H1 (cell line): ENCODE measurements around the gene KCNMB4. TPM values are rescaled to one million over a fixed set of nuclear protein-coding genes. Genes with fewer than 3 reads are reported as not detected.

Experiments
- CTCF ChIA-PET: fragments of 300-600 bp; sonication (Branson Sonifier 250); formaldehyde crosslinking; loops from one replicate; lab custom pipeline; 2021; ENCODE audit not compliant: partially characterized antibody; lab: Charles Lee
- POLR2A ChIA-PET: fragments of 300-600 bp; sonication (Branson Sonifier 250); formaldehyde crosslinking; loops from one replicate; lab custom pipeline; 2021; ENCODE audit warnings: inconsistent platforms; ENCODE audit not compliant: partially characterized antibody; lab: Charles Lee
- DNase-seq, 2 experiments: peaks; one replicate each; pipeline versions ENCODE4 v3.0.0 to v3.0.0-alpha.2; 2010 to 2022; ENCODE audit warnings: low spot score in 2 of 2, low read depth in 1 of 2, mixed read lengths in 1 of 2
- FAIRE-seq: peaks from 2 replicates; lab custom pipeline; 2011; peaks lifted over from hg19 to GRCh38; lab: Jason Lieb, UNC
- H2AFZ ChIP-seq: 2 replicates; pipeline ENCODE4 v1.8.1; 2012; ENCODE audit warnings: low read length, inconsistent platforms
- H2AK5ac ChIP-seq: 2 replicates; pipeline ENCODE4 v1.6.1; 2013; ENCODE audit warnings: low read depth, low read length
- H2BK120ac ChIP-seq: replicated peaks from 2 replicates; pipeline ENCODE3; 2013; ENCODE audit warnings: low read depth, low read length, inconsistent platforms
- H2BK12ac ChIP-seq: 2 replicates; pipeline ENCODE4 v1.6.1; 2013; ENCODE audit warnings: low read depth, low read length
- H2BK15ac ChIP-seq: 2 replicates; pipeline ENCODE4 v1.6.1; 2013; ENCODE audit warnings: low read length
- H2BK20ac ChIP-seq: 2 replicates; pipeline ENCODE4 v1.6.1; 2013; ENCODE audit warnings: low read length
- H2BK5ac ChIP-seq: 2 replicates; pipeline ENCODE4 v1.6.1; 2013; ENCODE audit warnings: low read depth, low read length
- H3K14ac ChIP-seq: 2 replicates; pipeline ENCODE4 v1.6.1; 2013; ENCODE audit warnings: inconsistent platforms; ENCODE audit not compliant: insufficient read length
- H3K18ac ChIP-seq: 2 replicates; pipeline ENCODE4 v1.6.1; 2013; ENCODE audit warnings: low read length; ENCODE audit errors: extremely low read depth
- H3K23ac ChIP-seq: 2 replicates; pipeline ENCODE4 v1.6.1; 2013; ENCODE audit warnings: inconsistent platforms; ENCODE audit not compliant: insufficient read length
- H3K23me2 ChIP-seq: 2 replicates; pipeline ENCODE4 v1.6.1; 2013; ENCODE audit warnings: low read depth, low read length
- H3K27ac ChIP-seq: 2 replicates; pipeline ENCODE4 v1.6.1; 2011; ENCODE audit warnings: low read depth, low read length, inconsistent platforms
- H3K27me3 ChIP-seq, 4 experiments: replicated peaks in 1 of 4; 1 replicate in 1 of 4; 2 replicates in 3 of 4; pipeline versions ENCODE4 v1.6.1 to v1.8.1; 2011 to 2013; ENCODE audit warnings: low read length in 3 of 4, mild to moderate bottlenecking in 3 of 4, inconsistent platforms in 2 of 4, mixed read lengths in 2 of 4, moderate library complexity in 1 of 4; ENCODE audit not compliant: control insufficient read depth in 3 of 4, insufficient read depth in 3 of 4; ENCODE audit errors: extremely low read depth in 1 of 4
- H3K36me3 ChIP-seq, 4 experiments: 2 replicates each; pipeline versions ENCODE4 v1.6.1 to v1.8.1; 2011 to 2013; ENCODE audit warnings: mild to moderate bottlenecking in 4 of 4, low read length in 3 of 4, moderate library complexity in 2 of 4, control low read depth in 1 of 4, inconsistent platforms in 1 of 4; ENCODE audit not compliant: insufficient read depth in 4 of 4, control insufficient read depth in 2 of 4
- H3K4ac ChIP-seq: replicated peaks from 2 replicates; pipeline ENCODE3; 2013; ENCODE audit warnings: low read length, low read depth, mixed read lengths, inconsistent platforms; ENCODE audit not compliant: insufficient read length
- H3K4me1 ChIP-seq, 4 experiments: replicated peaks in 1 of 4; 1 replicate in 1 of 4; 2 replicates in 3 of 4; pipeline versions ENCODE4 v1.6.1 to v1.8.1; 2011 to 2013; ENCODE audit warnings: low read length in 3 of 4, inconsistent platforms in 2 of 4, mixed read lengths in 1 of 4; ENCODE audit not compliant: insufficient read depth in 4 of 4, control insufficient read depth in 3 of 4
- H3K4me2 ChIP-seq, 2 experiments: 2 replicates each; pipeline versions ENCODE4 v1.6.1 to v1.8.1; 2011 to 2013; ENCODE audit warnings: low read depth in 2 of 2, low read length in 2 of 2, control low read depth in 1 of 2, inconsistent platforms in 1 of 2, mild to moderate bottlenecking in 1 of 2; ENCODE audit not compliant: insufficient read depth in 1 of 2
- H3K4me3 ChIP-seq, 4 experiments: fragments of 200-600, 300-600 bp in 1 of 4; sonication (generic), shearing (Covaris generic), sonication (Bioruptor Twin) in 1 of 4; 2 replicates each; pipeline versions ENCODE4 v1.5.1 to v1.8.1; 2011 to 2016; ENCODE audit warnings: low read length in 4 of 4, low read depth in 3 of 4, control low read depth in 2 of 4, inconsistent platforms in 2 of 4, mild to moderate bottlenecking in 2 of 4, mixed read lengths in 1 of 4, moderate library complexity in 1 of 4; ENCODE audit not compliant: insufficient read depth in 2 of 4; ENCODE audit errors: extremely low read depth in 1 of 4
- H3K56ac ChIP-seq: replicated peaks from 2 replicates; pipeline ENCODE3; 2013; ENCODE audit warnings: low read depth, mild to moderate bottlenecking, mixed read lengths, low read length, inconsistent platforms; ENCODE audit not compliant: insufficient read length
- H3K79me1 ChIP-seq: 2 replicates; pipeline ENCODE4 v1.6.1; 2013; ENCODE audit warnings: low read depth, low read length, control low read depth
- H3K79me2 ChIP-seq, 2 experiments: 2 replicates each; pipeline versions ENCODE4 v1.6.1 to v1.8.1; 2012 to 2013; ENCODE audit warnings: low read length in 2 of 2, mild to moderate bottlenecking in 2 of 2, inconsistent platforms in 1 of 2; ENCODE audit not compliant: insufficient read depth in 2 of 2, control insufficient read depth in 1 of 2
- H3K9ac ChIP-seq, 4 experiments: replicated peaks in 1 of 4; 1 replicate in 1 of 4; 2 replicates in 3 of 4; pipeline versions ENCODE4 v1.6.1 to v1.8.1; 2011 to 2013; ENCODE audit warnings: low read depth in 3 of 4, low read length in 3 of 4, control low read depth in 2 of 4, mild to moderate bottlenecking in 2 of 4, moderate library complexity in 2 of 4, inconsistent platforms in 1 of 4; ENCODE audit errors: extremely low read depth in 1 of 4
- H3K9me3 ChIP-seq, 2 experiments: 2 replicates each; pipeline versions ENCODE4 v1.6.1 to v1.8.1; 2012 to 2013; ENCODE audit warnings: mild to moderate bottlenecking in 2 of 2, moderate library complexity in 2 of 2, control low read depth in 1 of 2, inconsistent platforms in 1 of 2, low read depth in 1 of 2, low read length in 1 of 2, mixed read lengths in 1 of 2; ENCODE audit not compliant: insufficient read depth in 2 of 2
- H4K20me1 ChIP-seq, 2 experiments: replicated peaks in 1 of 2; 2 replicates each; pipeline versions ENCODE3 to v1.8.1; 2011 to 2013; ENCODE audit warnings: inconsistent platforms in 2 of 2, low read length in 2 of 2, mild to moderate bottlenecking in 1 of 2; ENCODE audit not compliant: insufficient read depth in 2 of 2, control insufficient read depth in 1 of 2
- H4K5ac ChIP-seq: 2 replicates; pipeline ENCODE4 v1.6.1; 2013; ENCODE audit warnings: low read length, low read depth, mixed read lengths, inconsistent platforms; ENCODE audit not compliant: insufficient read length
- H4K8ac ChIP-seq: 2 replicates; pipeline ENCODE4 v1.8.0; 2013; ENCODE audit warnings: mild to moderate bottlenecking, moderate library complexity, low read length, inconsistent platforms; ENCODE audit not compliant: insufficient read depth; ENCODE audit errors: extremely low read depth
- H4K91ac ChIP-seq: replicated peaks from 2 replicates; pipeline ENCODE3; 2013; ENCODE audit warnings: low read length, mixed read lengths, inconsistent platforms; ENCODE audit not compliant: insufficient read length
- BCL11A ChIP-seq, 2 experiments: IDR thresholded peaks; one replicate each; pipeline ENCODE4 v1.6.1; 2011; ENCODE audit warnings: low read depth in 2 of 2, low read length in 2 of 2, mild to moderate bottlenecking in 2 of 2
- CBX5 ChIP-seq: fragments of 300-800, 300-1000 bp; sonication (generic); IDR thresholded peaks from 2 replicates; pipeline ENCODE4 v1.7.1; 2016; ENCODE audit warnings: antibody characterized with exemption, low read length, low read depth
- CTCF ChIP-seq, 3 experiments: IDR thresholded peaks; 1 replicate in 2 of 3; 2 replicates in 1 of 3; pipeline versions ENCODE4 v1.5.1 to v1.6.1; 2011; ENCODE audit warnings: low read length in 3 of 3, mild to moderate bottlenecking in 3 of 3, inconsistent platforms in 2 of 3, low read depth in 1 of 3, moderate library complexity in 1 of 3; ENCODE audit not compliant: insufficient read depth in 1 of 3; ENCODE audit errors: control extremely low read depth in 1 of 3
- HDAC6 ChIP-seq: IDR thresholded peaks from one replicate; pipeline ENCODE4 v1.7.1; 2012; ENCODE audit warnings: low read depth, mild to moderate bottlenecking, inconsistent platforms, low read length, moderate library complexity
- MAFK ChIP-seq: IDR thresholded peaks from 2 replicates; pipeline ENCODE4 v1.6.1; 2012; ENCODE audit warnings: low read depth, mild to moderate bottlenecking, improper control_type of control experiment, low read length
- POLR2AphosphoS5 ChIP-seq: IDR thresholded peaks from 2 replicates; pipeline ENCODE4 v1.6.1; 2011; ENCODE audit warnings: low read depth, low read length
- SIX5 ChIP-seq: IDR thresholded peaks from 2 replicates; pipeline ENCODE4 v1.6.1; 2011; ENCODE audit warnings: mild to moderate bottlenecking, low read depth, low read length
- TBP ChIP-seq: IDR thresholded peaks from 2 replicates; pipeline ENCODE4 v1.6.1; 2011; ENCODE audit warnings: low read depth, low read length, improper control_type of control experiment
- TCF12 ChIP-seq: IDR thresholded peaks from 2 replicates; pipeline ENCODE4 v1.6.1; 2011; ENCODE audit warnings: low read depth, mild to moderate bottlenecking, low read length
- WGBS, 2 experiments: shearing (Covaris generic) in 1 of 2; methylation state at CpG; one replicate each; pipeline versions ENCODE4 v1.1.6 to v1.1.7; 2013 to 2015; ENCODE audit warnings: low lambda C conversion rate in 2 of 2, mixed read lengths in 2 of 2, inconsistent platforms in 1 of 2, low coverage in 1 of 2, missing lambda C conversion rate in 1 of 2; ENCODE audit not compliant: insufficient replicate concordance in 2 of 2, insufficient coverage in 1 of 2, insufficient read length in 1 of 2; ENCODE audit errors: extremely low coverage in 1 of 2, missing lambda C conversion rate in 1 of 2; 5-methylcytosine and 5-hydroxymethylcytosine counted together
- polyA plus RNA-seq, 7 experiments: library from polyadenylated mRNA; depleted of rRNA in 3 of 7; stranded (reverse) in 5 of 7; unstranded in 2 of 7; fragments of >200 nt in 5 of 7; fragments of 200-250 nt in 2 of 7; gene quantifications; 1 replicate in 5 of 7; 2 replicates in 1 of 7; 4 replicates in 1 of 7; pipeline versions ENCODE4 v1.2.1 to v1.2.3, GENCODE V29; 2011 to 2013; ENCODE audit warnings: missing spikeins in 2 of 7, mixed read lengths in 2 of 7
- total RNA-seq: library from RNA; stranded (reverse); fragmentation: NEBNext Ultra II Directional; extraction: Animal tissue kit (Norgen Biotek cat#: 25700); gene quantifications from 2 replicates; pipeline ENCODE4 v1.2.1, GENCODE V29; 2021

KCNMB4 gene
- total and polyA plus RNA-seq, 2 of the 8 experiments (the other 6 are each of a cell fraction or from before 2014, with no cell fraction given): 10.9 to 16.0 TPM

DNA sequence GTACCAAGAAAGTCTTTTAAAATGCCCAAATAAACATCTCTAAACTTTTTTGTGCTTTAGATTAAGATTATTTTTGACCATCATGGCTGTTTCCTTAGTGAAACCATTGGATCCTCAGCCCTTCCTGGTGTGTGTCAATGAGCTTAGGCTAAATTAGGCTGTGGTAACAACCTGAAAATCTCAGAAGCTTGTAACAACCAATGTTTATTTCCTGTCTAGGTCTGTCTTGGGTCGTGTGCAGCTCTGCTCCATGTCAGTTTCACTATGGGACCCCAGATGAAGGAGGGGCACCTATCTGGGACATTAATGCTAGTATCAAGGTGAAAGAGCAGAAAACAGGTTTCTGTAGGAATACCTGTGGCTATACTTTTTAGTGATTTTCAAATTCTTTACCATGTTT lies 49.9 kb downstream of the KCNMB4 start:
- DNase-seq (no peak), FAIRE-seq (no peak)
- H3K14ac ChIP-seq: no peak overlapping the region
- H2BK15ac ChIP-seq: no peak overlapping the region
- H4K8ac ChIP-seq: no peak overlapping the region
- no peak overlapping the region for H3K56ac ChIP-seq
- H2BK120ac ChIP-seq: no peak overlapping the region
- no peak overlapping the region for H3K23ac ChIP-seq
- H3K9me3 ChIP-seq: no peaks in the 10 kb centered on the region
- WGBS, 2 experiments: 75% methylated on average over 1 of the region's 1 CpG; no CpG with 5 or more reads in 1 of the 2 experiments
- H3K79me2 ChIP-seq: no peaks in the 10 kb centered on the region
- H2BK20ac ChIP-seq: no peak overlapping the region
- no peak overlapping the region for H3K4ac ChIP-seq
- CTCF ChIA-PET: interaction anchor here (0.5 to 1.3 kb wide), 3 partner anchors 15 to 280 kb away, joined by 3 read pairs; no protein-coding TSS in a partner anchor
- no peak overlapping the region for H3K27ac ChIP-seq
- peaks cover 0 to 1% (median 0%) of the 10 kb centered on the region in 4 experiments; a peak in 1 of 7 replicates for H3K27me3 ChIP-seq
- POLR2A ChIA-PET: no interaction called here
- no peak overlapping the region for H2AK5ac ChIP-seq
- H3K9ac ChIP-seq: no peak overlapping the region
- no peaks in the 10 kb centered on the region for H4K20me1 ChIP-seq
- no peak for TF ChIP-seq HDAC6
- no peak for TF ChIP-seq CTCF (IDR thresholded peaks at IDR 0.05; ENCODE audit: control extremely low read depth in 1 of 3, insufficient read depth in 1 of 3, low read depth in 1 of 3, low read length in 3 of 3)
- no peak for TF ChIP-seq MAFK
- no peak for TF ChIP-seq TBP
- no peak for TF ChIP-seq SIX5
- TF ChIP-seq POLR2AphosphoS5: no peak
- no peak for TF ChIP-seq BCL11A (IDR thresholded peaks at IDR 0.05; ENCODE audit: low read depth in 2 of 2, low read length in 2 of 2)
- TF ChIP-seq CBX5: no peak
- no peak for TF ChIP-seq TCF12
- H3K36me3 ChIP-seq: 0 out of 8 replicates have a peak, but pooled peaks cover 0 to 2% (median 0%) of the 10 kb centered on the region in 4 experiments
- no peak overlapping the region for H2BK12ac ChIP-seq
- H3K79me1 ChIP-seq: no peaks in the 10 kb centered on the region; the same call in 1 of the 2 replicates
- no peak overlapping the region for H3K4me3 ChIP-seq
- no peak overlapping the region for H2BK5ac ChIP-seq
- H4K5ac ChIP-seq: no peak overlapping the region
- H4K91ac ChIP-seq: no peak overlapping the region
- H3K18ac ChIP-seq: no peak overlapping the region
- H3K4me1 ChIP-seq: no peaks in the 10 kb centered on the region
- no peak overlapping the region for H3K4me2 ChIP-seq
- H3K23me2 ChIP-seq: no peaks in the 10 kb centered on the region
- H2AFZ ChIP-seq: no peak overlapping the region
